Stimulated activated CD8-positive, alpha-beta memory T cell treated with anti-CD3 and anti-CD28 coated beads, Interleukin-12 subunit alpha, Interleukin-12 subunit beta, amount 100 ng/mL, for 1 hour (primary cell): ENCODE results near the gene PRKACA.
A peak's percentile ranks its signal among the peaks of the same experiment; 100 is the strongest.
"Not testable (repeated sequence)": the region's sequence is repeated elsewhere in the genome, so short reads cannot be mapped to it uniquely, and the experiment has no call there.

Source experiments
- DNase-seq: peaks from one replicate; pipeline ENCODE4 v3.0.0-alpha.2; 2020; ENCODE audit warnings: low read depth

PRKACA gene

DNA sequence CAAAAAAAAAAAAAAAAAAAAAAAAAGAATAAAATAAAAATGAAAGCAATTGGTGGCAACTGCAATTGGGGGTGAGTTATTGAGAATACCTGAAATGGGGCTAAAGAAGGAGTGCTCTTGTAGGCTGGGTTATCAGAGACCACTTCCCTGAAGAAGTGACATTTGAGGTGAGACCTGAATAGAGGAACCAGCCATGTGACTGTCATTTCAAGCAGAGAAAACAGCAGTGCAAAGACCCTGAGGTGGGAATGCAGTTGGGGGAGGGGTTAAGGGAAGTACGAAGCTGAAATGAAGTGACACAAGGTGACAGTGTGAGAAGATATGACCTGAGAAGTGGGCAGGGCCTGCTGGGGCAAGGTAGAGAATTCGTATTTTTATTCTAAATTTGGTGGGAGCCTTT is 51.4 kb downstream of the PRKACA start:
- no peak for DNase-seq

DNA sequence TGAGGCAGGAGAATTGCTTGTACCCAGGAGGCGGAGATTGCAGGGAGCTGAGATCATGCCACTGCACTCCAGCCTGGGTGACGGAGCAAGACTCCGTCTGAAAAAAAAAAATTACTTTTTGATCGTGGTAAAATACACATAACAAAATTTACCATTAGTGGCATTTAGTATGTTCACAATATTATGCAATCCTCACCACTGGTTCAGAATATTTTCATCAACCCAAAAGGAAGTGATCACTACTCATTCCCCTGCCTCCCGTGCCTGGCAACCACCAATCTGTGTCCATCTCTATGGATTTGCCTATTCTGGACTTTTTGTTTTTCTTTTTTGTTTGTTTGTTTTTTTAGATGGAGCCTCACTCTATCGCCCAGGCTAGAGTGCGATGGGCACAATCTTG is 54.5 kb downstream of the PRKACA start:
- DNase-seq, result no peak

DNA sequence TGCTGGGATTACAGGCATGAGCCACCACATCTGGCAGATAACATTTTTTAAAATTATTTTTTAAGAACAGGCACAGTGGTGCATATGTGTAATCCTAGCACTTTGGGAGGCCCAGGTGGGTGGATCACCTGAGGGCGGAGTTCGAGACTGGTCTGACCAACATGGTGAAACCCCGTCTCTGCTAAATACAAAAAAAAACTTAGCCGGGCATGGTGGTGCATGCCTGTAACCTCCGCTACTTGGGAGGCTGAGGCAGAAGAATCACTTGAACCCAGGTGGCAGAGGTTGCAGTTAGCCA is 55.1 kb downstream of the PRKACA start:
- no peak for DNase-seq

DNA sequence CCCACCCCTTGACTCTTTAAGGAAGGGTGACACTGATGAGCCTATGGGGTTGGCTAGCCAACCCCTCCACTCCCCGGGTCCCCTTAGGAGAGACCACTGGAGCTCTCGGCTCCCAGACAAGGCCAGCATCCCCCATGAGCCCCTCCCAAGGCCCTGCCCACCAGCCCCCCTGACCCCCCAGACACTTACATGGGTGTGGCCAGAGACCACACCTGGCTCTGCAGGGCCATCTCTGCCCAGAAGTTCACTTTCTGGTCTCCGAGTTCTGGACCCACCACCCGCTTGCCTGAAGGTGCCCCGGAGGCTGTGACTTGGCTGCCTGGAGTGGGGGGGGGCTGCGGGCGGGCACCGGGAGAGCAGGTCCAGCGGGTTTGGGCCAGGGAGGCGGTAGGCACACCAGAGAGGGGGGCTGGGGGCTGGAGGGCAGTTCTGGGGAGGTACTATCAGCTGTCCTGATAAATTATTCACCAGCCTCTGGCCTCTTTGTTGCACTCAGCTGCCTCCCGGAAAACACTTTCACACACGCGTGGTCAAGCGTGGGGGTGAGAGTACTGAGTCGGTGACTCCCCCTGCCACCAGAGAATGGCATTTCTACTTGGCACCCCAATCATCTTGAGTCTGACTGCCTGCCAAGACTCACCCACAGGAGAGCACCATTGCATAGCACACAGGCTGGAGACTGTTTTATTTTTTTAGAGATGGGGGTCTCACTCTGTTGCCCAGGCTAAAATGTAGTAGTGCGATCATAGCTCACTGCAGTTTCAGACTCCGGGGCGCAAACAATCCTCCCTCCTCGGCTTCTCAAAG is 55.6 kb downstream of the PRKACA start, which contains the start of gene PALM3:
Gene PALM3, minus strand, starts transcription at position 326 of the 807 bp plus-strand sequence. Its CDS starts 96 bp downstream, at position 230.
- no peak for DNase-seq

DNA sequence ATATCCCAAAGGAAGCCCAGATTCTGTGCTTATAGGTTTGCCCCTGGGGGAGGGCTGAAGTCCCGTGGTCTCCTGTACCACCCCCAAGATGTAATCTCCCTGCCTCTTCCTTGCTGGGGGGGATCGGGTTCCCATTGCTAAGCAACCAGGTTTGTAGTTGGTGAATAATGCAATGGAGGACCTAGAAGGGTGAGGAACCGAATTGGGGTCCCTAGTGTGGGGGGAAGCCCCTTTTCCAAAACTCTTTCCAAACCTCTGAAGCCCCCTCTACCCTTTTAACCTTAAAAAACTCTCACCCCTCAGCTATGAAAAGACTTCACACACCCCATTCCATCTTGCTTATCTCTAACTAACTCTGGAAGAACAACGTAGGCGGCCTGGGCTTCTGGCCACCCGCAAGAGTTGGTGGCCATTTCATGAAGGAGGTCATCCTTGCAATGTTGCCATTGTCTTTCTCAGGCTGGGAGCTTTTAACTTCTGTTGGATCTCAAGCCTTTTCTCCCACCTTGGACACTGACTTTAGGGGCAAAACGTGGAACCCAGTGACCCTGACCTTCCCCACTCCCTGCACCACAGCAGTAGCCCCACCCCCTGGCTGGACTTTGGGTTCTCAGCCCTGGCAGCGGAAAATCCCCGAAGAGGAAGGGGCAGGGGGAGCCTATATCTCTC is 56.3 kb downstream of the PRKACA start:
- no peak for DNase-seq

DNA sequence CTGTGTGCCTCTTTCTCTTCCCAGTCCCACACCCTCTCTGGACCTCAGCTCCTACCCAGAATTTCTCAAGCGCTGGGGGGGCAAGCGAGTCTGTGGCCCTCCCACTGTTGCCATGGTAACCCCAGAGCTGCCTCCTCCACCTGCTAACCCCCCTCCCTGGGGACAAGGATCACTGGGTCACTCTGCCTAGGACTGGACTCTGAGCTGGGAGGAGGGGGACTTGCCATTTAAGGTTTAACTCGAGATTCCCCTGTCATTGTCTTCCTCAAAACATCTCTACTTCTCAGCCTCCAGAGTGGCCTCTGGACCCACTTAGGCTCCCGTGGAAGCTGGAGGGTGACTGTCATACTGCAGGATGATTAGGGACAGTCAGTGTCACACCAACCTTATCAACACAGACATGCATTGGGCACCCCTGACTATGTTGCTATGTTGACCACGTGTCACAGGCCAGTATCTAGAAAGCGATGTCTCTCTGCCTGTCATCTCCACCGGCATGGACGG is 57.9 kb downstream of the PRKACA start:
- DNase-seq, result no peak

DNA sequence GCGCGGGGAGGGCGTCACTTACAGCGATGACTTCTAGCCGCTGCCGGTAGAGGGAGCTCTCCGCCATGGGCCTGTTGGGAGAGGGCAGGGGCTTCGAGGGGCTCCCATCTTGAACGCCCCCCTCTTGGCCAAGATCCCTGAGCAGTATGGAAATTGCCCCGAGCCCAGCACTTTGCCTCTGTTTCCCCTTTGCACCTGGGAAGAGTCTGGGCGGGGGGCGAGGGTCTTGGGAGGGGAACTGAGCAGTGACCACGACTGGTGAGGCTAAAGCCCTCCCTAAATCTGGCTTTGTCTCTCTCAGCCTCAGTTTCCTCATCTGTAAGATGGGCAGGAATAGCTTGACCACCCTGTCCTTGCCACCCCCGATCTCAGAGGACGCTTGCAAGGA is 58.5 kb downstream of the PRKACA start:
- peak; percentile 41 for DNase-seq

DNA sequence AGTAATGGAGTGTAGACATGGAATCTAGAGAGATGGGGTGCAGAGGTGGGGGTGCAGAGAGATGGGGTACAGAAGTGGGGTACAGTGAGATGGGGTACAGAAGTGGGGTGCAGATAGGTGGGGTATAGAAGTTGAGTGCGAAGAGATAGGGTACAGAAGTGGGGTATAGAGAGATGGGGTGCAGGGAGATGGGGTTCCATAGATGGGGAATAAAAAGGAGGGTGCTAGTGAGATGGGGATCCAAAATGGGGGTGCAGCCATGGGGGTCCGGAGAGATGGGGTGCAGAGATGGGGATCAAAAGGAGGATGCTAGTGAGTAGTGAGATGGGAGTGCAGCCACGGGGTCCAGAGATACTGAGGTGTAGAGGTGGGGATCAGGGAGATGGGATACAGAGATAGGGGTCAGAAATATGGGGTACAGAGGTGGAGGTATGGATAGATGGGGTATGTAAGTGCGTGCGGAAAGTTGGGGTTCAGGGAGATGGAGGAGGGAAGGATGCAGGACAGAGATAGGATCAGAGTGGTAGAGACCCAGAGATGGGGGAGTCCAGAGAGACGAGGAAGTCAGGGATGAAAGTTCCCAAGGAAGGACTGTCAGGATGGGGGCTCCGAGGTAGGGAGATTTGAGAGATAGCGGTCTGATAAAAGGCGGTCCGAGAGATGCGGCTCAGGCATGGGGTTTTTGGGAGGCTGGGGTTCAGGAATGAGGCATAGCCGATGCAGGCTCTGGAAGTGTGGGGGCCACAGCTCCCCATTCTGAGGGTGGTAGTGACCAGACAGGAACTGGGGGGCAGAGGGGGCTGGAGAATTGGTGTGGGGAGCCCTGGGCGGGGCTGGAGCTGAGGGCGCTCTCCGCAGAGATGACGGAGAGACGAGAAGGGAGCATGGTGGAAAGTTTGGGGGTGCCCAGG is 59.1 kb downstream of the PRKACA start:
- DNase-seq, result no peak

DNA sequence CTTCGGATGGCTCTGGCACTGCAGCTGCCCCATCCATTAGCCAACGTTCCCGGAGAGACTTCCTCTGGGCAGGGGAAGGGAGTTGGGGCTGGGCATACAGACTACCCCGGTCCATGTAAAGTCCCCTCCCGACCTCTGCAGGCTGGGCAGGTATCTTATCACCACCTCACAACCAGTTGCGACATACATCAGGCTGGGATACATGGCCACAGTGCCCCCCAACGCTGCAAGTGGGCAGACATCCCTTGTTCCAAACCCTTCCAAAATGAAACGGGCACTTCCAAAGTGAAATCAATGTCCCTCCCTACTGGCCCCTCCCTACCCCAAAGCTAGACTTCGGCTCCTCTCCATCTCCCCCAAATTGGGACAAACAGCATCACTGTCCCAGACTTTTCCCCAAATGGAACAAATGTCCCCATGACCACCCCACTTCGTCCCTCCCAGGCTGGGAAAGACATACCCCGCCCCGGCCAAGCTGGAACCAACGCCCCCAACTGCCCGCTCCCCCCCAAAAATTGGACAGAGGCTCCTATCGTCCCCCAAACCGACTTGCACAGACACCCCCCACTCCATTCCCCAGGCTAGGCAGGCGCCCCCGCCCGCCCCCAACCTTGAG is 60.7 kb downstream of the PRKACA start:
- DNase-seq, result no peak

DNA sequence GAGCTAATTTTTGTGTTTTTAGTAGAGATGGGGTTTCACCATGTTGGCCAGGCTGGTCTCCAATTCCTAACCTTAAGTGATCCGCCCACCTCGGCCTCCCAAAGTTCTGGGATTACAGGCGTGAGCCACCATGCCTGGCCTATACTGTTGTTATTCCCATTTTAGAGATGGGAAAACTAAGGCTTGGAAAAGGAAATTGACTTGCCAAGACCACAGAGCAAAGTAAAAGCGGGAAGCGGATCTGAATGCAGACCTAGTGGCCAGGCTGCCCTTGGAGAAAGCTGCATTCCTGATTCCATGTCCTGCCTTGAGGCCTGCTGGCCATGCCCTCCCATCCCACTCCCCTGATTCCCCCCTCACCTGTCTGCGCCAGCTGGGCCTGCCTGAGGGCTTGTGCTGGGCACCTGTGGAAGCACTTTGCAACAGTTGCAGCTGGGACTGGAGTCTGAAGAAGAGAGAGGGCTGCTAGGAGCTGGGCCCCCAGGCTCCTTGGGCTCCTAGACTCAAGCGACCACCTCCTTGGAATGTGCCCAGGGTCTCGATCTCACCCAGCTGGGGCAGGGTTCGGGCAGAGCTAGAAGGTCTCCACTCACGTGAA is 61.4 kb downstream of the PRKACA start:
- no peak for DNase-seq

DNA sequence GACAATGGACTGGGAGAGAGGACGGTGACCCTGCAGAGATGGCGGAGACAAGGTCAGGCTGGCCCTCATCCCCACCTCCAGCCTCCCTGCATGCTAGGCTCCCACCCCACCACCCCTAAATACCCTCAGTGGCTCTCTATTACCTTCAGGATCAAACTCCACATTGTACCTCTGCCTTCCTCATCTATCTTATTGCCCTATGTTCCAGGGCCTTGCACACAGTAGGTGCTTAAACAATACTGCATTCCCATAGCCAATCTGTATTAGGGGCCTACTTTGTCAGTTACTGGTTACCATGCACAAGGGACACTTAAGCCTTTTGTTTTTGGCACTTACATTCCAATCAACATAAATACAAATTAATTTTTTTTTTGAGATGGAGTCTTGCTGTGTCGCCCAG is 62.2 kb downstream of the PRKACA start:
- DNase-seq, result no peak

DNA sequence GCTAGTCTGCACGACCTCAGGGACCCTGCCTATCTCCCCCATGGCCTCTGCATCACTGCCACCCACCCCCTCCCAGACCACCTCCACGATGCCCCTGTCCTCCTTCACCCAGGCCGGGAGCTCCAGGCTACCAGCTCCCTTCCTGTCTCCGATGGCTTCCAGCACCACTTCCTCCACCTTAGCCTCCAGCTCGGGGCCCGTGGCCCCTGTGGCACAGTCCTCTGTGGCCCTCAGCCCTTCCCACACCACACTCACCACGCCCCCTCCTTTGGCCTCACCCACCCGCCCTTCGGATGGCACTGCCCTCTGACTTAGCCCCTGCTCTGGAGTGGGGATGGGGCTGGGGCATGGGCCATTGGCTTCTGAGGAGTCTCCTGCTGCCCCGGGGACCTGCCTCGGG is 62.8 kb downstream of the PRKACA start:
- no peak for DNase-seq

DNA sequence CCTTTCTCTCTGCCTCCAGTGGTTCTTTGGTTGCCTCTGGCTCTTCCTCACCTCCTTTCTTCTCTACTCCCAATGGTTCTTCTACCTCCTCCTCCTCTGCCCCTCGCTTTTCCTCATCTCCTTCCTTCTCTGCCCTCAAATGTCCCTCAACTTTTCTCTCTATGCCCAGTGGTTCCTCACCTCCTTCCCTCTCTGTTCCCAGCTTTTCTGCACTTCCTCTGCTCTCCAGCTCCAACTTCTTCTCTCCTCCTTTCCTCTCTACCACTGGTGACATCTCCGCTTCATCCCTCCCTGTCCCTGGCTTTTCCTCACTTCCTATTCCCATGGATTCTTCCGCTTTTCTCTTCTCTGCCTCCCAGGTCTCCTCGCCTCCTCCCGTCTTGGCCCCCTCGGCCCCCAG is 63.5 kb downstream of the PRKACA start:
- DNase-seq, result no peak

DNA sequence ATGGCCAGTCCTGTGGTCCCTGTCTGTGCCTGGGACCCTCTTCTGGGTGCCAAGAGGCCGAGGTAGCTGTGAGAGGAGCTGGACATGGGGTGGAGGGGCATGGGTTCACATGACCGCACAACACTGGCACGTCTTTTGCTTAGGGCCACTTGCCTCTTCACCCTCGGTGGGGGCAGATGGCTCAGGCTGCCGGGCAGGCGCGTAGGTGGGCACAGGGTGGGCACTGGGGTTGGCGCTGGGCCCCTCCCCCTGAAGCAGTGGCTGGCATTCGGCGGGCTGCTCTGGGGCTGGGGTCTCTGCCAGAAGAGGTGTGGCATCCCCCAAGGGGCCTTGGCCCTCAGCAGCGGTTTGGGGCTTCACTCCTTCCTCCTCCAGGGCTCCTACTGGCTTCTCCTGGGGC is 64.1 kb downstream of the PRKACA start:
- no peak for DNase-seq

DNA sequence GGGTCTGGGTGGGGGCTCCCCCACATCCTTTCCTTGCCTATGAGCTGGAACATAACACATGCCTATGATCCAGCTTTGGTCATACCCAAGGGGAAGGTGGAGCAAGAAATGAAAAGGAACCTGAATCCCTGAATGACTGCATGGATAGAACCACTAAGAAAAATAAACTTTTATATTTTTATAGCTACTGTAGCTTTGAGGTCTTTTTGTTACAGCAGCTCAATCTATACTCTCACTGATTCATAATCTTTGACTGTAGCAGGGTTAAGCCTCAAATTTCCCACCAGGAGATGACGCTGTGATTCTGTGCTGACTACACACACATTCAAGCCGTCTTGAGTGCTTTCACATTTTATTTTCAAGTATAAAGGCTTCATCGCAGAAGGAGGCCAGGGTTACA is 64.5 kb downstream of the PRKACA start:
- DNase-seq, result no peak

DNA sequence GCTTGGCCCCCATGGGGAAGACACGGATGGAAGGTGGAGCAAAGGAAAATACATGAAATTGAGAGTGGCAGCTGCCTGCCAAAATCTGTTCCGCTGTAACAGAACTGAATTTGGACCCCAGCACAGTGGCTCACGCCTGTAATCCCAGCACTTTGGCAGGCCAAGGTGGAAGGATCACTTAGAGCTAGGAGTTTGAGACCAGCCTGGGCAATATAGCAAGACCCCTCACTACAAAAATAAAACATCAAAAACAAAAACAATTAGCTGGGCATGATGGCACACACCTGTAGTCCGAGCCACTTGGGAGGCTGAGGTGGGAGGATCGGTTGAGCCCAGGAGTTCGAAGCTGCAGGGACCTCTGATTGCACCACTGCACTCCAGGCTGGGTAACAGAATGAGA is 65.1 kb downstream of the PRKACA start:
- DNase-seq, result no peak

DNA sequence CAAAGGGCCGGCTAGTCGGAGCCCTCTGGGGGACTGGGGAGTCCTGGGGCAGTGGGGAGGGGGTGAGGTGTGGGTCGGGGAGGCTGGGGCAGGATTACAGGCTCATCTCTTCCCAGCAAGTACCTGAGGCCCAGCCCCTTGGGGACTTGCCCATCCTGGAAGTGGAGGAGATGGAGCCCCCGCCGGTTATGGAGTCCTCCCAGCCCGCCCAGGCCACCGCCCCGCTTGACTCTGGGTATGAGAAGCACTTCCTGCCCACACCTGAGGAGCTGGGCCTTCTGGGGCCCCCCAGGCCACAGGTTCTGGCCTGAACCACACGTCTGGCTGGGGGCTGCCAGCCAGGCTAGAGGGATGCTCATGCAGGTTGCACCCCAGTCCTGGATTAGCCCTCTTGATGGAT is 65.6 kb downstream of the PRKACA start:
- DNase-seq, result no peak

DNA sequence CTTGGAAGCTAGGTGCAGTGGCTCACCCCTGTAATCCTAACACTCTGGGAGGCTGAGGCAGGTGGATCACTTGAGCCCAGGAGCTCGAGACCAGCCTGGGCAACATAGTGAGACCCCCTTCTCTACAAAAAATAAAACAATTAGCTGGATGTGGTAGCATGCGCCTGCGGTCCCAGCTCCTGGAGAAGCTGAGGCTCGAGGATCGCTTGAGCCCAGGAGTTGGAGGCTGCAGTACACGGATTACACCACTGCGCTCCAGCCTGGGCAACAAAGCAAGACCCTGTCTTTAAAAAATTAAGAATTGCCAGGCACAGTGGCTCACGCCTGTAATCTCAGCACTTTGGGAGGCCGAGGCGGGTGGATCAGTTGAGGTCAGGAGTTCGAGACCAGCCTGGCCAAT is 66.6 kb downstream of the PRKACA start:
- DNase-seq, result not testable (repeated sequence)

DNA sequence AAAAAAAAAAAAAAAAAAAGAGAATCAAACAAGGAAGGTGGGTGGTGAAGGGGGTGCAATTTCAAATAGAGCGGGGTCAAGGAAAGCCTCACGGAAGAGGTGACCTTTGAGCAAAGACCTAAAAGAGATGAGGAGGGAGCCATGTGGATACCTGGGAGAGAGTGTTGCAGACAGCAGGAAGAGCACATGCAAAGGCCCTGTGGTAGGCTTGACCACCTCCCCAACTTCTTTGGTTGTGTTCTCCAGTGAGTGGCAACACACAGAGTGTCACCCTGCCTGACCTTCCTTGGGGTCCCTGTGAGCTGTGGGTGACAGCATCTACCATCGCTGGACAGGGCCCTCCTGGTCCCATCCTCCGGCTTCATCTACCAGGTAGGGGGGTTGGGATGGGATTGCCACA is 67.0 kb downstream of the PRKACA start:
- no peak for DNase-seq

DNA sequence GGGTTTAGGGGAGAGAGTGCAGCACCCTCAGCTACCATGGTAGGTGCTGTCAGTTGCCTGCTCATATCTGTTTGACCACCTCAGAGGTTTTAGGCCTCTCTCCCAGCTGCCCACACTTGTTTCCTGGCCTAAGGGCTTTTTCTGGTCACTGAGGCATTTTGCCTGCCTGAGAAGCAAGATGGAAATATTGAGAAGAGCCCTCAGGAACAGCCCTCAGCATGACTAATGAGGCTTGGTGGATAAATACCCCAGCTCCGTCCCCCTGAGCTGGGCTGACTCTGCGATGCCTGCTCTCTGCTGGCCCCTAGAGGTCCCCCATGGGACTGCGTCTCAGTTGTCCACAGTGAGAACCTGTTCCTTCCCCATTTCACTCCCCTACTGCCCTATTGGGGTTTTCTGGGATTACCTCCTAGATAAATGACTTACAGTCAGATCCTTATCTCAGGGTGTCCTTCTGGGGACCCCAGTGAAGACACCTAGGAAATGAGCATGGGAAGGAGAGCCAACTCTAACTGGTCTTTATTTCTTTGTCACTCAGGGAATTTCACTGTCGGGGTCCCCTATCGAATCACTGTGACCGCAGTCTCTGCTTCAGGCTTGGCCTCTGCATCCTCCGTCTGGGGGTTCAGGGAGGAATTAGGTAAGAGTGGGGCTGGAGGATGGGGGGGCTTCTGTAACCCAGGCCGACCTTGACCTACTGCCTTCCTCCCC is 69.0 kb downstream of the PRKACA start:
- DNase-seq, result peak; percentile 66

DNA sequence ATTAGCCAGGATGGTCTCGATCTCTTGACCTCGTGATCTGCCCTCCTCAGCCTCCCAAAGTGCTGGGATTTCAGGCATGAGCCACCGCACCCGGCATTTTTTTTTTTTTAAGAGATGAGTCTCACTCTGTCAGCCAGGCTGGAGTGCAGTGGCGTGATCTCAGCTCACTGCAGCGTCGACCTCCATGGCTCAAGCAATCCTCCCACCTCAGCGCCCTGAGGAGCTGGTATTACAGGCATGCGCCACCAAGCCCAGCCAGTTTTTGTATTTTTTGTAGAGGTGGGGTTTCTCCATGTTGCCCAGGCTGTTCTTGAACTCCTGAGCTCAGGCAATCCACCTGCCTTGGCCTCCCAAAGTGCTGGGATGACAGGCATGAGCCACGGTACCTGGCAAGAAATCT is 69.7 kb downstream of the PRKACA start:
- not testable (repeated sequence) for DNase-seq
